ENCODE measurements around the gene FALEC.

DNA sequence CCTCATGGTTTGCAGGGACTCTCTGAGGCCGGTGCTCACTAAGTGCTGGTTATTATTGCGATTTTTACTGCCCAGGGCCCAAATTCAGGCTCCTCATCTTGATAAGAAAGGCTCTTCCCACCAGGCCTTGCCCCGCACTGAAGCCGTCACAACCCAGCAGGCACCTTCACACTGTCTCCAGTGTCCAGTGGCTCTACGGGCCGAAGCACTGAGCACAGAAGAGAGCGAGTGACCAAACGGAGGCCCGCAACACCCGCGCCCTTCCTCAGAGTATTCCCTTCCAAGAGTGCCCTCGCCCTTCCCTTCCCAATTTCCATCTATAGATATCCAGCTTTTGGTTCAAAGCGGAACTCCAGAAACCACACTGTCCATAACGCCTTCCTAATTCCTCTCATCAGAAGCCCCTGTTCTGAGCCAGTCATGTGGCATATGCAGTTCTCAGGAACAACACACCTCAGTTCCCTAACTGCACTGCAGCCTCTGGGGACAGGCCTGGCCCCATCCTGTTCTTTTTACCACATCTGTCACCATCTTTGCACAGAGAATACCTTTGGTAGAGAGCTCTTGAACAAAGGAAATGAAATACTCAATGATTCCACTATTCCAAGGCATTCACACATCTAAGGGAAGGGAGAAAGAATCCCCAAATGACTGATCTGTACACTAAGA, 15.1 kb downstream of the FALEC start:
- TF ChIP-seq, protein P1, sequence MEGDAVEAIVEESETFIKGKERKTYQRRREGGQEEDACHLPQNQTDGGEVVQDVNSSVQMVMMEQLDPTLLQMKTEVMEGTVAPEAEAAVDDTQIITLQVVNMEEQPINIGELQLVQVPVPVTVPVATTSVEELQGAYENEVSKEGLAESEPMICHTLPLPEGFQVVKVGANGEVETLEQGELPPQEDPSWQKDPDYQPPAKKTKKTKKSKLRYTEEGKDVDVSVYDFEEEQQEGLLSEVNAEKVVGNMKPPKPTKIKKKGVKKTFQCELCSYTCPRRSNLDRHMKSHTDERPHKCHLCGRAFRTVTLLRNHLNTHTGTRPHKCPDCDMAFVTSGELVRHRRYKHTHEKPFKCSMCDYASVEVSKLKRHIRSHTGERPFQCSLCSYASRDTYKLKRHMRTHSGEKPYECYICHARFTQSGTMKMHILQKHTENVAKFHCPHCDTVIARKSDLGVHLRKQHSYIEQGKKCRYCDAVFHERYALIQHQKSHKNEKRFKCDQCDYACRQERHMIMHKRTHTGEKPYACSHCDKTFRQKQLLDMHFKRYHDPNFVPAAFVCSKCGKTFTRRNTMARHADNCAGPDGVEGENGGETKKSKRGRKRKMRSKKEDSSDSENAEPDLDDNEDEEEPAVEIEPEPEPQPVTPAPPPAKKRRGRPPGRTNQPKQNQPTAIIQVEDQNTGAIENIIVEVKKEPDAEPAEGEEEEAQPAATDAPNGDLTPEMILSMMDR (IDR thresholded peaks at IDR 0.05) = no peak
- no peak for TF ChIP-seq POLR2A (IDR thresholded peaks at IDR 0.05)

All from heart left ventricle (tissue), 13 donors.